Breast epithelium (tissue), 4 donors: ENCODE results near the gene NAP1L4. TPM values are rescaled to one million over a fixed set of nuclear protein-coding genes. Genes with fewer than 3 reads are reported as not detected.

Source experiments
- DNase-seq, 2 donors: peaks; one replicate each; pipeline ENCODE4 v3.0.0-alpha.2; 2019; ENCODE audit warnings: low spot score in 2 of 2
- H3K27ac ChIP-seq, 2 donors: fragments of 200-600 bp; sonication (generic) in 1 of 2; one replicate each; pipeline ENCODE4 v1.5.1; 2016 to 2019; ENCODE audit warnings: mild to moderate bottlenecking in 1 of 2
- H3K27me3 ChIP-seq, 2 donors: fragments of 200-600 bp; sonication (generic) in 1 of 2; one replicate each; pipeline versions ENCODE4 v1.5.1 to v1.6.0; 2017 to 2019; ENCODE audit warnings: control low read depth in 1 of 2, mild to moderate bottlenecking in 1 of 2
- H3K36me3 ChIP-seq: fragments of 200-600 bp; one replicate; pipeline ENCODE4 v1.5.1; 2019
- H3K4me1 ChIP-seq, 2 donors: fragments of 200-600 bp; sonication (generic); one replicate each; pipeline ENCODE4 v1.5.1; 2016 to 2019; ENCODE audit warnings: control low read depth in 1 of 2
- H3K4me3 ChIP-seq, 3 donors: fragments of 200-600 bp; sonication (generic); 1 replicate in 2 of 3; 2 replicates in 1 of 3; pipeline ENCODE4 v1.5.1; 2016 to 2019; ENCODE audit warnings: mild to moderate bottlenecking in 3 of 3, moderate library complexity in 2 of 3
- H3K9me3 ChIP-seq, 2 donors: fragments of 200-600 bp; sonication (generic) in 1 of 2; one replicate each; pipeline ENCODE4 v1.5.1; 2016 to 2019; ENCODE audit warnings: control low read depth in 1 of 2
- CTCF ChIP-seq, 3 donors: fragments of 450-650 bp; IDR thresholded peaks; one replicate each; pipeline ENCODE4 v1.5.1; 2016 to 2017; ENCODE audit warnings: antibody characterized with exemption in 3 of 3, mild to moderate bottlenecking in 3 of 3, moderate library complexity in 3 of 3
- POLR2A ChIP-seq: fragments of 450-650 bp; IDR thresholded peaks from one replicate; pipeline ENCODE4 v1.6.1; 2016; ENCODE audit warnings: antibody characterized with exemption, mild to moderate bottlenecking, moderate library complexity
- POLR2AphosphoS5 ChIP-seq, 3 donors: sonication (generic); formaldehyde crosslinking; IDR thresholded peaks; one replicate each; pipeline ENCODE4 v1.6.1; 2017; ENCODE audit warnings: antibody characterized with exemption in 3 of 3
- intact Hi-C: fragments of 100-400 bp; cut with DNase I; formaldehyde crosslinking; loops from one replicate; pipeline ENCODE4 v1.15.1; 2023; ENCODE audit warnings: low total_unique reads
- total RNA-seq, 3 donors: library from RNA; depleted of rRNA; stranded (reverse); fragments of >200 nt; gene quantifications; one replicate each; pipeline ENCODE4 v1.1.0, GENCODE V29; 2016

The NAP1L4 gene
- total RNA-seq, 3 donors from 2014 or later: 87.1 to 167 (median 98.3) TPM

GRCh38 chr11:2934021-2934550, 58.0 kb downstream of the NAP1L4 start:
- intact Hi-C loops: no loop called here
- Histone ChIP-seq H3K4me3 (no peak overlapping the region), H3K27me3 (no peaks in the 10 kb centered on the region), H3K9me3 (peaks cover 7 to 8% of the 10 kb centered on the region in 2 donors), H3K4me1 (peaks cover 4 to 8% of the 10 kb centered on the region in 2 donors), H3K27ac (peak overlapping the region; percentile 32 to 65), H3K36me3 (no peaks in the 10 kb centered on the region)
- no peak for DNase-seq
- TF ChIP-seq POLR2A: no peak
- no peak for TF ChIP-seq CTCF (IDR thresholded peaks at IDR 0.05)
- TF ChIP-seq POLR2AphosphoS5 (IDR thresholded peaks at IDR 0.05): no peak

DNA sequence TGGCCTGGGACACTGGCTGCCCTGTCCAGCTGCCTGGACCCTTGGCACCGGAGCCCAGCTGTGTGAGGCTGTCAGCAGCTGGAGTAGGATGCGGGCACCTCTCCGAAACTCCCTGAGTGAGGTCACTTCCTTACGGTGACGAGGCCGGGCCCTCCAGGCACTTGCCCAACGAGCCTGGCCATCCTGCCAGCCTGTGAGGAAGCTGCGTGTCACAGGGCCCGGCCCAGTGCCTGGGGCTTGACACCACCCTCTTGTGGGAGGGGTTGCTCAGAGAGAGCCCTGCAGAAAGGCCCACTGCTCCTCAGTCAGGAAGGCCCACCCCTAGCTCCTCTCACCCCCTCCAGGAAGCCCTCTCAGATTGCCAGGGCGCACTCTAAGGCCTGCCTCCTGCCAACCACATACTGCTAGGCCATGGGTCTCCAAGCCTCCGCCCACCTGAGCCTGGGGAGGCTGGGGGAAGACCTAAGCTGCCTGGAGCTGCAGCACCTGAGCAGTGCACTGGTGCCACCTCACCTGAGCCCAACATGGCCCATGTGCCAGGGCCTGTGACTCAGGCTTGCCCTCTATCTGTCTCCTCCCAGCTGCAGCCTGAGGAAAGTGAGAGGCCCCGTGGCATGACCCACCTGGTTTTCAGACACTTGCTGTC, 58.6 kb downstream of the NAP1L4 start:
- intact Hi-C loops: no loop called here
- no peaks in the 10 kb centered on the region for H3K36me3 ChIP-seq
- H3K4me3 ChIP-seq: no peak overlapping the region
- H3K4me1 ChIP-seq: peaks cover 4 to 8% of the 10 kb centered on the region in 2 donors
- TF ChIP-seq POLR2AphosphoS5 (IDR thresholded peaks at IDR 0.05) (peak in 1 of 3 donors; percentile 12), POLR2A (no peak)
- H3K27ac ChIP-seq: peak overlapping the region; percentile 65
- DNase-seq: peak; percentile 74 to 76
- H3K9me3 ChIP-seq: peaks cover 7 to 8% of the 10 kb centered on the region in 2 donors
- no peaks in the 10 kb centered on the region for H3K27me3 ChIP-seq

- H3K36me3 ChIP-seq: no peaks in the 10 kb centered on the region
- intact Hi-C loops: no loop called here
- no peak overlapping the region for H3K4me3 ChIP-seq
- TF ChIP-seq CTCF (IDR thresholded peaks at IDR 0.05): no peak
- no peak for TF ChIP-seq POLR2A
- no peak for TF ChIP-seq POLR2AphosphoS5 (IDR thresholded peaks at IDR 0.05)
- peak overlapping the region; percentile 65 for H3K27ac ChIP-seq
- peaks cover 4 to 8% of the 10 kb centered on the region in 2 donors for H3K4me1 ChIP-seq
- peaks cover 5 to 7% of the 10 kb centered on the region in 2 donors for H3K9me3 ChIP-seq
- DNase-seq: peak in 1 of 2 donors; percentile 51
- H3K27me3 ChIP-seq: no peaks in the 10 kb centered on the region
Observed at GRCh38 chr11:2932850-2933251, 59.3 kb downstream of the NAP1L4 start.

DNA sequence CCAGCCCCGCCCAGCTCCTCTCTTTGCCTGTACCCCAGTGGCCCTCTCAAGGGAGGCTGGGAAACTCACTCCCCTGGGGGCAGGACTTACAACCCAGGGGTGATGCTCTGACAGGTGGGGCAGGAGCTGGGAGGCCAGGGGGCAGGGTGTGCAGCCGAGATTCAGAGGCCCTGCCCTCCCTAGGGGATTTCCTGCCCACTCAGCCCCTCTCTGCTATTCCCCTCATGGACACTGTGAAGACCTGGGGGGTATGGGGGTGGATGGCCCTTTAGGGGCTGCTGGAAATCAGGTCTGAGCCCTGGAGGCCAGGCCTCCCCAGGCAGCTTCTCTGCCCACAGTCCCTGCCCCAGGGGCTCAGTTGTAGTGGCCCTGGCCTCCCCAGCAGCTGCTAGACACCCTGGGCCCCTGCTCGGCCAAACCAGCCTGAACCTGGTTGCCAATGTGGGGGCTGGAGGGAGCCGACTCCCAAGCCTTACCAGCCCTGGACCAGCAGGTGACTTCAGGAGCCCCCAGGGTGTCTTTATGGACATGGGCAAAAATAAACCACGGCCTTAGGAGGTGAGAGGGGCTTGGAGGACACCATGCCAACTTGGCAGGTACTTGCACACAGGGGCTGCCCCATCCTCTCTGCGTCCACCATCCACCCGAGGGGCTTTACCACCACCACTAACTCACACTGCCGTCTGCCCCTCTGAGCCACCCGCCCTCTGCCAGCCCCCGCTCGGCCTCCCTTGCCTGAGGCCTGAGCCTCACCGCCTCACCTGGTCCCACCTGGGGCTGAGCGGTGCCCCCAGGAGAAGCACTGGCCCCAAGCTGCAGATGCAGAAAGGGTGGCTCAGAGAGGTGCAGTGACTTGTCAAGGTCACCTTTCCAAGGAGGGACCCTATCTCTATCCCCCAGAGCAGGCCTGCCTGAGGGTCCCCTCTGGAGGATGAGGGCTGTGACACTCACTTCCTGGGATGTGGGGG, 60.1 kb downstream of the NAP1L4 start:
- Histone ChIP-seq H3K27me3 (no peaks in the 10 kb centered on the region), H3K4me1 (peaks cover 4 to 8% of the 10 kb centered on the region in 2 donors), H3K27ac (peak overlapping the region in 1 of 2 donors; percentile 65), H3K9me3 (no peaks in the 10 kb centered on the region), H3K4me3 (no peak overlapping the region), H3K36me3 (no peaks in the 10 kb centered on the region)
- DNase-seq: peak in 1 of 2 donors; percentile 50
- intact Hi-C loops: no loop called here
- TF ChIP-seq CTCF (IDR thresholded peaks at IDR 0.05) (no peak), POLR2AphosphoS5 (IDR thresholded peaks at IDR 0.05) (no peak), POLR2A (no peak)

- Histone ChIP-seq H3K4me1 (peaks cover 4 to 8% of the 10 kb centered on the region in 2 donors), H3K36me3 (no peaks in the 10 kb centered on the region), H3K27me3 (no peaks in the 10 kb centered on the region), H3K27ac (no peak overlapping the region), H3K4me3 (no peak overlapping the region), H3K9me3 (no peaks in the 10 kb centered on the region)
- intact Hi-C loops: no loop called here
- DNase-seq: peak in 1 of 2 donors; percentile 45
- TF ChIP-seq POLR2AphosphoS5 (IDR thresholded peaks at IDR 0.05) (no peak), POLR2A (no peak), CTCF (IDR thresholded peaks at IDR 0.05) (no peak)
Observed at GRCh38 chr11:2931420-2931746, 60.7 kb downstream of the NAP1L4 start.
